ENCODE measurements around the gene ZC2HC1B. TPM values are rescaled to one million over a fixed set of nuclear protein-coding genes. Genes with fewer than 3 reads are reported as not detected.

Gene ZC2HC1B
- total and polyA plus RNA-seq, 4 experiments from 2014 or later, result not detected

- CTCF ChIA-PET (ENCODE audit: partially characterized antibody), result no interaction called here
- intact Hi-C loops (cut with micrococcal nuclease), result no loop called here
Observed at GRCh38 chr6:143928853-143929252, 64.6 kb downstream of the ZC2HC1B start.

DNA sequence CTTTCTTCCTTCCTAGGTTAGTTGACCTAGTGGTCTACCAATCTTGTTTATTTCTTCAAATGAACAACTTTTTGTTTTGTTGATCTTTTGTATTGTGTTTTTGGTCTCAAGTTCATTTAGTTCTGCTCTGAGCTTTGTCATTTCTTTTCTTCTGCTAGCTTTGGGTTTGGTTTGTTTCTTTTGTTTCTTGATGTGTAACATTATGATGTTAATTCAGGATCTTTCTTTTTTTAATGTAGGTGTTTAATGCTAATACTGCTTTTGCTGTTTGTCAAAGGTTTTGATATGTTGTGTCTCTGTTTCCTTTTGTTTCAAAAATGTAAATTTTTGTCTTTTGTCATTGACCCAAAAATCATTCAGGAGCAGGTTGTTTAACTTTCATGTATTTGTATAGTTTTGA, 65.7 kb downstream of the ZC2HC1B start:
- Mint-ChIP-seq H3K36me3 (peaks cover 10 to 16% of the 10 kb centered on the region in 2 donors), H3K4me3 (no peak overlapping the region), H3K27ac (no peak overlapping the region), H3K27me3 (peaks cover 6 to 8% of the 10 kb centered on the region in 2 donors), H3K9me3 (peaks cover 6 to 33% (median 25%) of the 10 kb centered on the region in 8 donors), H3K4me1 (no peaks in the 10 kb centered on the region)
- Histone ChIP-seq H3K27me3 (ENCODE audit: insufficient read depth, low read length) (no peaks in the 10 kb centered on the region), H3K9me3 (ENCODE audit: control insufficient read depth in 1 of 2, low read length in 2 of 2) (no peaks in the 10 kb centered on the region), H3K4me1 (ENCODE audit: insufficient read depth, low read length) (no peaks in the 10 kb centered on the region), H3K36me3 (ENCODE audit: insufficient read depth, low read length) (no peaks in the 10 kb centered on the region), H3K4me3 (ENCODE audit: low read length in 2 of 2) (no peak overlapping the region), H3K27ac (ENCODE audit: low read depth, low read length) (no peak overlapping the region)
- intact Hi-C loops (cut with micrococcal nuclease), result no loop called here
- CTCF ChIA-PET (ENCODE audit: partially characterized antibody), result no interaction called here
- POLR2A ChIA-PET (ENCODE audit: partially characterized antibody), result no interaction called here
- DNase-seq, result no peak

More at GRCh38 chr6:143928853-143929252, 64.6 kb downstream of the ZC2HC1B start:
- H3K36me3 ChIP-seq (ENCODE audit: insufficient read depth, low read length), result no peaks in the 10 kb centered on the region
- H3K27ac ChIP-seq (ENCODE audit: low read depth, low read length), result no peak overlapping the region
- Mint-ChIP-seq H3K9me3 (peaks cover 6 to 34% (median 24%) of the 10 kb centered on the region in 8 donors), H3K4me1 (no peaks in the 10 kb centered on the region), H3K27me3 (peaks cover 6 to 7% of the 10 kb centered on the region in 2 donors), H3K27ac (no peak overlapping the region), H3K36me3 (peaks cover 9 to 16% of the 10 kb centered on the region in 2 donors), H3K4me3 (no peak overlapping the region)
- no peaks in the 10 kb centered on the region for H3K4me1 ChIP-seq (ENCODE audit: insufficient read depth, low read length)
- no peak for DNase-seq
- no peaks in the 10 kb centered on the region for H3K9me3 ChIP-seq (ENCODE audit: control insufficient read depth in 1 of 2, low read length in 2 of 2)
- no peak overlapping the region for H3K4me3 ChIP-seq (ENCODE audit: low read length in 2 of 2)
- no peaks in the 10 kb centered on the region for H3K27me3 ChIP-seq (ENCODE audit: insufficient read depth, low read length)
- POLR2A ChIA-PET (ENCODE audit: partially characterized antibody), result no interaction called here

GRCh38 chr6:143934331-143934730, 70.1 kb downstream of the ZC2HC1B start:
- CTCF ChIA-PET (ENCODE audit: partially characterized antibody), result interaction anchor here (2.0 kb wide), 1 partner anchor 10 kb away, joined by 7 read pairs; no protein-coding TSS in a partner anchor
- no peak overlapping the region for H3K4me3 ChIP-seq (ENCODE audit: low read length in 2 of 2)
- no peak overlapping the region for H3K27ac Mint-ChIP-seq
- H3K36me3 Mint-ChIP-seq, result peaks cover 10 to 16% of the 10 kb centered on the region in 2 donors
- no peaks in the 10 kb centered on the region for H3K9me3 ChIP-seq (ENCODE audit: control insufficient read depth in 1 of 2, low read length in 2 of 2)
- H3K36me3 ChIP-seq (ENCODE audit: insufficient read depth, low read length), result no peaks in the 10 kb centered on the region
- no peak for DNase-seq
- POLR2A ChIA-PET (ENCODE audit: partially characterized antibody), result no interaction called here
- no peaks in the 10 kb centered on the region for H3K4me1 Mint-ChIP-seq
- intact Hi-C loops (cut with micrococcal nuclease), result no loop called here
- no peaks in the 10 kb centered on the region for H3K27me3 ChIP-seq (ENCODE audit: insufficient read depth, low read length)
- peaks cover 5 to 8% of the 10 kb centered on the region in 2 donors for H3K27me3 Mint-ChIP-seq
- no peak overlapping the region for H3K4me3 Mint-ChIP-seq
- H3K9me3 Mint-ChIP-seq, result peaks cover 6 to 27% (median 24%) of the 10 kb centered on the region in 8 donors
- H3K27ac ChIP-seq (ENCODE audit: low read depth, low read length), result no peak overlapping the region
- no peaks in the 10 kb centered on the region for H3K4me1 ChIP-seq (ENCODE audit: insufficient read depth, low read length)

- peaks cover 6 to 27% (median 23%) of the 10 kb centered on the region in 8 donors for H3K9me3 Mint-ChIP-seq
- CTCF ChIA-PET (ENCODE audit: partially characterized antibody), result interaction anchor here (2.0 kb wide), 1 partner anchor 9 kb away, joined by 7 read pairs; no protein-coding TSS in a partner anchor
- no peaks in the 10 kb centered on the region for H3K4me1 ChIP-seq (ENCODE audit: insufficient read depth, low read length)
- no peak for DNase-seq
- no peak overlapping the region for H3K27ac ChIP-seq (ENCODE audit: low read depth, low read length)
- no peak overlapping the region for H3K27ac Mint-ChIP-seq
- H3K4me3 Mint-ChIP-seq, result peak overlapping the region in 1 of 8 donors; percentile 45
- no peaks in the 10 kb centered on the region for H3K9me3 ChIP-seq (ENCODE audit: control insufficient read depth in 1 of 2, low read length in 2 of 2)
- no peaks in the 10 kb centered on the region for H3K36me3 ChIP-seq (ENCODE audit: insufficient read depth, low read length)
- H3K4me3 ChIP-seq (ENCODE audit: low read length in 2 of 2), result no peak overlapping the region
- intact Hi-C loops (cut with micrococcal nuclease), result no loop called here
- H3K27me3 ChIP-seq (ENCODE audit: insufficient read depth, low read length), result no peaks in the 10 kb centered on the region
- POLR2A ChIA-PET (ENCODE audit: partially characterized antibody), result no interaction called here
- peaks cover 10 to 16% of the 10 kb centered on the region in 2 donors for H3K36me3 Mint-ChIP-seq
- peaks cover 0 to 1% (median under 1%) of the 10 kb centered on the region in 4 donors for H3K4me1 Mint-ChIP-seq
- H3K27me3 Mint-ChIP-seq, result peaks cover 7 to 11% of the 10 kb centered on the region in 2 donors
Observed at GRCh38 chr6:143934867-143935266, 70.6 kb downstream of the ZC2HC1B start.

- no peaks in the 10 kb centered on the region for H3K27me3 ChIP-seq (ENCODE audit: insufficient read depth, low read length)
- no peaks in the 10 kb centered on the region for H3K36me3 ChIP-seq (ENCODE audit: insufficient read depth, low read length)
- ChIA-PET CTCF (ENCODE audit: partially characterized antibody) (no interaction called here), POLR2A (ENCODE audit: partially characterized antibody) (no interaction called here)
- Mint-ChIP-seq H3K36me3 (peaks cover 5 to 11% of the 10 kb centered on the region in 2 donors), H3K27ac (no peak overlapping the region), H3K9me3 (peaks cover 4 to 20% (median 16%) of the 10 kb centered on the region in 8 donors), H3K27me3 (peaks cover 7 to 8% of the 10 kb centered on the region in 2 donors), H3K4me1 (peaks cover 3 to 5% (median 3%) of the 10 kb centered on the region in 4 donors), H3K4me3 (no peak overlapping the region)
- intact Hi-C loops (cut with micrococcal nuclease), result no loop called here
- H3K9me3 ChIP-seq (ENCODE audit: control insufficient read depth in 1 of 2, low read length in 2 of 2), result no peaks in the 10 kb centered on the region
- no peak overlapping the region for H3K27ac ChIP-seq (ENCODE audit: low read depth, low read length)
- H3K4me3 ChIP-seq (ENCODE audit: low read length in 2 of 2), result no peak overlapping the region
- no peak for DNase-seq
- H3K4me1 ChIP-seq (ENCODE audit: insufficient read depth, low read length), result no peaks in the 10 kb centered on the region
Observed at GRCh38 chr6:143936347-143936746, 72.1 kb downstream of the ZC2HC1B start.

DNA sequence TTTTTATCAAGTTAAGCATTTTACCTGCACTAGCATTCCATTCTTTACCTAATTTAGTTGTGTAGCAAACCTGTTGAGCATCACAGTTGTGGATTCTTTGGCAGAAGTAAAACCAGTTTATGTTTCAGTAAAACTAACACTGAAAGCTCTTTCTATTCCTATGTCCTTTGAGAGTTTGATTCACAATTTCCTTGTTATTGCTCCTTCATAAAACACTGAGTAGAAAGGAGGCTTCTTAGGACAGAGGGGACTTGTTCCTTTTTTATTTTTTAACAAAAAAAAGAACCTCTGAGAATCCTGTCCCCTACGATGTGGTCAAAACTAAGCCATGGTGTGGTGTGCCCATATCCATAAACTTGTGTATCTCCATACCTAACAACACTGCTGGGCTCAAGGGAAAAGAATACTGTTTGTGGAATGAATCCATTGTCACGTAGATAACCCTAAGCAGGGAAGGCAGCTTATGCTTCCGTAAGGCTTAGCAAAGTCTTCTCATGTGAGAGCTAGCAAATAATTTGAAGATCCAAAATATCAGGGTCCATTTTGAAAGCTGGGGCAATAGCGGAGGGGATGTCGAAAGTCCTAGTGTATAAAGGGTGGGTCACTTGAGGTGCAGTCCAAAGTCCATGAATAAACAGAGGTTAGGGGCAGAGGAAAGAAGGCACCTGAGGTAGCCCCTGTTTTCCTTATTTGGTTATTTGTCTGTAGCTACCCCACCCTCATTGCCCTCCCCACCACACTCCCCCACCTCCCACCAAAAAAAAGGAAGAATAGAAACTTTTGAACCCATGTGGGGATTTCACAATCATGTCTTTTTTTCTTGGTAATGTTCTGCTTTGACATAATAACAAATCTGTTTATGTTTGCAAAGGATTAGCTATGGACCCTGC, 72.7 kb downstream of the ZC2HC1B start:
- Mint-ChIP-seq H3K4me1 (peaks cover 3 to 5% (median 4%) of the 10 kb centered on the region in 4 donors), H3K27ac (no peak overlapping the region), H3K4me3 (no peak overlapping the region), H3K27me3 (peaks cover 7 to 8% of the 10 kb centered on the region in 2 donors), H3K36me3 (peaks cover 4 to 10% of the 10 kb centered on the region in 2 donors), H3K9me3 (peaks cover 4 to 16% (median 10%) of the 10 kb centered on the region in 8 donors)
- Histone ChIP-seq H3K4me3 (ENCODE audit: low read length in 2 of 2) (no peak overlapping the region), H3K9me3 (ENCODE audit: control insufficient read depth in 1 of 2, low read length in 2 of 2) (no peaks in the 10 kb centered on the region), H3K27ac (ENCODE audit: low read depth, low read length) (no peak overlapping the region), H3K27me3 (ENCODE audit: insufficient read depth, low read length) (no peaks in the 10 kb centered on the region), H3K36me3 (ENCODE audit: insufficient read depth, low read length) (no peaks in the 10 kb centered on the region), H3K4me1 (ENCODE audit: insufficient read depth, low read length) (no peaks in the 10 kb centered on the region)
- ChIA-PET CTCF (ENCODE audit: partially characterized antibody) (interaction anchor here (6.6 kb wide), 1 partner anchor 362 kb away, joined by 66 read pairs; no protein-coding TSS in a partner anchor), POLR2A (ENCODE audit: partially characterized antibody) (no interaction called here)
- intact Hi-C loops (cut with micrococcal nuclease), result no loop called here
- no peak for DNase-seq

- intact Hi-C loops (cut with micrococcal nuclease), result no loop called here
- POLR2A ChIA-PET (ENCODE audit: partially characterized antibody), result no interaction called here
Observed at GRCh38 chr6:143937668-143937970, 73.3 kb downstream of the ZC2HC1B start.

More at GRCh38 chr6:143937668-143937970, 73.3 kb downstream of the ZC2HC1B start:
- Histone ChIP-seq H3K4me1 (ENCODE audit: insufficient read depth, low read length) (no peaks in the 10 kb centered on the region), H3K27me3 (ENCODE audit: insufficient read depth, low read length) (no peaks in the 10 kb centered on the region), H3K4me3 (ENCODE audit: low read length in 2 of 2) (no peak overlapping the region), H3K27ac (ENCODE audit: low read depth, low read length) (no peak overlapping the region), H3K9me3 (ENCODE audit: control insufficient read depth in 1 of 2, low read length in 2 of 2) (no peaks in the 10 kb centered on the region), H3K36me3 (ENCODE audit: insufficient read depth, low read length) (no peaks in the 10 kb centered on the region)
- H3K36me3 Mint-ChIP-seq, result peaks cover 1 to 10% of the 10 kb centered on the region in 2 donors
- no peak for DNase-seq
- CTCF ChIA-PET (ENCODE audit: partially characterized antibody), result interaction anchor here (6.6 kb wide), 1 partner anchor 363 kb away, joined by 66 read pairs; no protein-coding TSS in a partner anchor
- H3K9me3 Mint-ChIP-seq, result peaks cover under 1 to 10% (median 6%) of the 10 kb centered on the region in 8 donors
- H3K4me3 Mint-ChIP-seq, result no peak overlapping the region
- H3K27ac Mint-ChIP-seq, result no peak overlapping the region
- peaks cover 4 to 7% (median 6%) of the 10 kb centered on the region in 4 donors for H3K4me1 Mint-ChIP-seq
- H3K27me3 Mint-ChIP-seq, result peaks cover 6 to 7% of the 10 kb centered on the region in 2 donors
